Common myeloid progenitor, CD34-positive (primary cell): Measurements from ENCODE around the gene SNX9. TPM values are rescaled to one million over a fixed set of nuclear protein-coding genes. Genes with fewer than 3 reads are reported as not detected.
A peak's percentile ranks its signal among the peaks of the same experiment; 100 is the strongest.

ENCODE experiments used
- CTCF ChIA-PET: fragments of 350-600 bp; sonication (Branson Sonifier 250); formaldehyde crosslinking; loops from one replicate; lab custom pipeline; 2021; ENCODE audit warnings: antibody characterized with exemption; lab: Charles Lee
- POLR2A ChIA-PET: fragments of 350-600 bp; sonication (Branson Sonifier 250); formaldehyde crosslinking; loops from one replicate; lab custom pipeline; 2021; ENCODE audit warnings: antibody characterized with exemption; lab: Charles Lee
- DNase-seq, 3 donors: peaks; one replicate each; pipeline versions ENCODE4 v3.0.0 to v3.0.0-alpha.2; 2013
- H3K27ac ChIP-seq, 2 experiments: 1 replicate in 1 of 2; 2 replicates in 1 of 2; pipeline ENCODE4 v1.7.0; 2013; ENCODE audit warnings: inconsistent platforms in 2 of 2, low read length in 2 of 2, mild to moderate bottlenecking in 2 of 2, low read depth in 1 of 2, moderate library complexity in 1 of 2; ENCODE audit not compliant: severe bottlenecking in 2 of 2, insufficient read depth in 1 of 2, poor library complexity in 1 of 2
- H3K27me3 ChIP-seq, 5 experiments: replicated peaks in 2 of 5; 1 replicate in 3 of 5; 2 replicates in 2 of 5; pipeline versions ENCODE4 v1.6.1 to v1.7.0; 2013; ENCODE audit warnings: low read length in 4 of 5, mild to moderate bottlenecking in 2 of 5, moderate library complexity in 2 of 5, inconsistent platforms in 1 of 5; ENCODE audit not compliant: insufficient read depth in 5 of 5, control insufficient read depth in 4 of 5
- H3K36me3 ChIP-seq, 4 experiments: 1 replicate in 2 of 4; 2 replicates in 2 of 4; pipeline versions ENCODE4 v1.6.1 to v1.7.0; 2013; ENCODE audit warnings: low read length in 3 of 4, control low read depth in 1 of 4, mild to moderate bottlenecking in 1 of 4; ENCODE audit not compliant: control insufficient read depth in 4 of 4, insufficient read depth in 4 of 4
- H3K4me1 ChIP-seq, 4 experiments: 1 replicate in 3 of 4; 2 replicates in 1 of 4; pipeline versions ENCODE4 v1.6.1 to v1.7.1; 2013; ENCODE audit warnings: low read length in 3 of 4, mild to moderate bottlenecking in 3 of 4, control low read depth in 1 of 4, inconsistent platforms in 1 of 4, moderate library complexity in 1 of 4; ENCODE audit not compliant: control insufficient read depth in 4 of 4, insufficient read depth in 4 of 4; ENCODE audit errors: control extremely low read depth in 1 of 4
- H3K4me3 ChIP-seq, 7 experiments: 1 replicate in 4 of 7; 2 replicates in 3 of 7; pipeline versions ENCODE4 v1.5.1 to v1.7.0; 2013; ENCODE audit warnings: mild to moderate bottlenecking in 7 of 7, low read length in 6 of 7, moderate library complexity in 6 of 7, inconsistent platforms in 2 of 7, low read depth in 2 of 7, control low read depth in 1 of 7; ENCODE audit not compliant: insufficient read depth in 4 of 7, control insufficient read depth in 1 of 7; ENCODE audit errors: extremely low read depth in 1 of 7
- H3K9me3 ChIP-seq, 5 experiments: 1 replicate in 4 of 5; 2 replicates in 1 of 5; pipeline versions ENCODE4 v1.6.1 to v1.7.1; 2013; ENCODE audit warnings: low read length in 4 of 5, mild to moderate bottlenecking in 2 of 5, inconsistent platforms in 1 of 5, low read depth in 1 of 5, moderate library complexity in 1 of 5; ENCODE audit not compliant: control insufficient read depth in 4 of 5, insufficient read depth in 2 of 5; ENCODE audit errors: control extremely low read depth in 1 of 5
- WGBS: methylation state at CpG from one replicate; pipeline ENCODE4 v1.1.5; 2013; ENCODE audit not compliant: insufficient coverage; 5-methylcytosine and 5-hydroxymethylcytosine counted together
- polyA plus RNA-seq: library from polyadenylated mRNA; unstranded; fragments of 120-200 nt; gene quantifications from one replicate; pipeline ENCODE4 v1.2.1, GENCODE V29; 2013

SNX9 gene
- 5.5 TPM for polyA plus RNA-seq

DNA sequence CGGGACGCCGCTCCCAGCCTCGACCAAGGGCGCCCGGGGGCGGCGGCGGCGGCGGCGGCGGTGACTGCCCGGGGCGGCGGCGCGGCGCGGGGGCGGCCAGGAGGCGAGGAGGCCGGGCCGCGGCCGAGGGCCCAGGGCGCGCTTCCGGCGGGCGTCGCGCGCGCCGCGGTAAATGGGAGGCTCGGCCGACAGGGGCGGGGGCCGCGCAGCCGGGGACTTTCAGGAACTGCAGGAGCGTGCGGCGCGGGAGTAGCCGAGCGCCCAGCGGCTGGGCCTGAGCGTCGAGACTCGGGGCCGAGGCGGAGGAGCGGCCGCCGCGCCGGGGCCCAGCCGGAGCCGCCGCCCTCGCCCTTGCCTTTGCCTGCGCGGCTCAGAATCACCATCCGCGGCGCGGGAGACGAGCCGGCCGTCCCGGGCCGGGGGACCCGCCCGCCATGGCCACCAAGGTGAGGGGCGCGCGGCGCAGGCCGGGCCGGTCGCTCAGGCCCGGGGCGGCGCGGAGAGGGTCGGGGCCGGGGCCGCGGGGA lies at the start of gene SNX9:
Gene SNX9, plus strand, starts transcription at position 246 of the 527 bp plus-strand sequence. Its CDS starts 189 bp downstream, at position 435.
- 0% methylated on average over 60 of the region's 92 CpGs for WGBS

DNA sequence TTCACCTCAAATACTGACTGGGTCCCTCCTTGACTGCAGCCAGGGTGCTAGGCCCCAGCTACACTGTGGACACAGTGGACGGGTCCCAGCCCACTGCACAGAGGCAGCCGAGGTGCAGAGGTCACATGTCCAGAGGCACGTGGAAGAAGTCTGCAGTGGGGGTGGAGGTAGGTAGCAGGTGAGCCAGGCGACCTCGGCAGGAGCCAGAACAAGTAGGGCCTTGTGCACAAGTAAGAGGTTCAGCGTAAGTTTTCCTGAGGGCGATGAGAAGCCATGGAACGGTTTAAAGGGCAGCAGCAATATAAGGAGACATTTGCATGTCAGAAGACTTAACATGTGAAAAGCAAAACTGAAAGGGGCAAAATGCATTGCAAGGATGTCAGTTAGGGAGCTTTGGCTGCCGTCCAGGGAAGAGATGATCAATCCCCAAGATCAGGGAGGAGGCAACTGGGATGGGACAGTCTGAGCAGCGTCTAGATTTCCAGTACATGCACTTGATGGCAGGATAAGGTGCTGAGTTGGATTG lies 49.7 kb upstream of the SNX9 start:
- ChIA-PET CTCF (no interaction called here), POLR2A (no interaction called here)
- DNase-seq: no peak
- WGBS: 83% methylated on average over 10 of the region's 10 CpGs
- Histone ChIP-seq H3K4me3 (no peak overlapping the region), H3K36me3 (no peaks in the 10 kb centered on the region), H3K4me1 (peaks cover 0 to 13% (median 10%) of the 10 kb centered on the region in 4 experiments), H3K27me3 (peaks cover 0 to 5% (median 0%) of the 10 kb centered on the region in 5 experiments), H3K27ac (no peak overlapping the region), H3K9me3 (peaks cover 0 to 9% (median 4%) of the 10 kb centered on the region in 5 experiments)

More for the DNA sequence above, at the start of gene SNX9:
- POLR2A ChIA-PET: no interaction called here
- DNase-seq: peak; percentile 67 to 83 (median 77)
- CTCF ChIA-PET: interaction anchor here (1.0 to 1.4 kb wide), 2 partner anchors 9 to 60 kb away, joined by 3 to 5 read pairs; no protein-coding TSS in a partner anchor
- Histone ChIP-seq H3K4me3 (peak within 1 kb of the TSS; percentile 48 to 93 (median 86)), H3K4me1 (peaks cover 8 to 24% (median 20%) of the 10 kb centered on the region in 4 experiments), H3K9me3 (no peaks in the 10 kb centered on the region), H3K27ac (peak within 1 kb of the TSS in 1 of 2 experiments; percentile 83), H3K36me3 (no peaks in the 10 kb centered on the region), H3K27me3 (peaks cover 0 to 3% (median 0%) of the 10 kb centered on the region in 5 experiments)

DNA sequence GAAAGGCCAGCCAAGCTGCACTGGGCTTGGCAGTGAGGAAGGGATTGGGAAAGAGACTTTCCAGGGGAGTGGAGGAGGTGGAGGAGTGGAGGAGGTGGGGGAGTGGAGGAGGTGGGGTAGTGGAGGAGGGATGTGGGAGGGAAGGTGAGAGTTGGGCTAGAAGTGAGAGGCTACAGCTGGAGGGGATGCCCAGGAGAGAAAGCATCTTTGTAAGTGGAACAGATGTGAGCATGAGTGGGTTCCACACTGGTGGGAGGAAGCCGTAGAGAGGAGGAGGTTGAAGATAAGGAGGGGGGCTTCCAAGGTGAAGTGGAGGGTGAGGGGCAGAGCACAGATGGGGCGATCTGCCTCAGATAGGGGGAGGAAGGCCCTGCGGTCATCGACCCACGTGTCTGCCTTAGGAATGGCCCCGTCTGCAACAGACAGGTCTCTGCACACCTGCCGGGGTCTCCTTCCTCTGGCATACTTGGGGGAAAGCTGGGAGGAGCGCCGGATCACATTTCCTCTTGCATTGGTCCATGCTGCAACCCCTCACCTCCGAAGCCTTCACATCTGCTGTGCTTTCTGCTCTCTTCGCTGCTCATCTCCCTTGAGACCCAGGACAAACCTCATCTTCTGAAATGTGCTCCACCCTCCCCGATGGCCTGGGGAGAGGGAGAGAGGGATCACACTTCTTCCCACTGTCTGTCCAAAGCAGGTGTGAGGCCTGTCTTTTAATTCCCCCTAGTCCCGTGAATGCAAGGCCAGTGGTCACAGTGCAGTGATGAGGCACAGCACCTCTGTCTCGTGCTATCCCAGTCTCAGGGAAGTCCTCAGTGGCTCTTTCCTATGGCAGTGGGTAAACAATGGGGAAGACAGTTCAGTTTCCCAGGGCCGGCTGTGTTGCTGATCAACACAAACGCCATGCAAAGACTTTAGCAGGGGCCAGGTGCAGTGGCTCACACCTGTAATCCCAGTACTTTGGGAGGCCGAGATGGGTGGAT lies 48.6 kb upstream of the SNX9 start:
- H3K9me3 ChIP-seq: peaks cover 0 to 9% (median 4%) of the 10 kb centered on the region in 5 experiments
- WGBS: 79% methylated on average over 9 of the region's 17 CpGs
- peak in 2 of 3 donors; percentile 37 to 41 for DNase-seq
- ChIA-PET CTCF (no interaction called here), POLR2A (no interaction called here)
- H3K27me3 ChIP-seq: peaks cover 0 to 5% (median 0%) of the 10 kb centered on the region in 5 experiments
- no peak overlapping the region for H3K4me3 ChIP-seq
- H3K4me1 ChIP-seq: peaks cover 0 to 2% (median under 1%) of the 10 kb centered on the region in 4 experiments
- H3K27ac ChIP-seq: no peak overlapping the region
- no peaks in the 10 kb centered on the region for H3K36me3 ChIP-seq

DNA sequence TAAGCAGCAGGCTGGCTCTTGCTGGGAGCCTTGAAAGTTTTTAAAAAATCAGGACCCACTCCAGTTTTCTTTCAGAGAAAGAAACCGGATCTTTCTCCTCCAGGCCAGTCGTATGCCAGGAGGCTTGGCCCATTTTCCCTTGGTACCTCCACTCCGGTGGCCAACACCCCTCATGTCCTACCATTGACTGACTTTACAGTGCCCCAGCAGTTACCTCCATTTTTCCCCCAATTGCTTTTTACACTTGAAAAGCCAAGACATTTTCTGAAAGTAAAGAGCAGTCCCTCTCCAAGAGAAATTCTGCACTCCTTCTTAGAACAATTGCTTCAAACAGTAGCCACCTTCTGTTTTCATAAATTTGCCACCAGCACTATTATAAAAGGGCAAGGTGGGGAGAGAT lies 47.7 kb upstream of the SNX9 start:
- DNase-seq: no peak
- Histone ChIP-seq H3K36me3 (no peaks in the 10 kb centered on the region), H3K4me3 (no peak overlapping the region), H3K27me3 (peaks cover 0 to 5% (median 0%) of the 10 kb centered on the region in 5 experiments), H3K9me3 (peaks cover 0 to 9% (median 4%) of the 10 kb centered on the region in 5 experiments), H3K4me1 (no peaks in the 10 kb centered on the region), H3K27ac (no peak overlapping the region)
- POLR2A ChIA-PET: no interaction called here
- CTCF ChIA-PET: no interaction called here
- 97% methylated on average over 3 of the region's 3 CpGs for WGBS

DNA sequence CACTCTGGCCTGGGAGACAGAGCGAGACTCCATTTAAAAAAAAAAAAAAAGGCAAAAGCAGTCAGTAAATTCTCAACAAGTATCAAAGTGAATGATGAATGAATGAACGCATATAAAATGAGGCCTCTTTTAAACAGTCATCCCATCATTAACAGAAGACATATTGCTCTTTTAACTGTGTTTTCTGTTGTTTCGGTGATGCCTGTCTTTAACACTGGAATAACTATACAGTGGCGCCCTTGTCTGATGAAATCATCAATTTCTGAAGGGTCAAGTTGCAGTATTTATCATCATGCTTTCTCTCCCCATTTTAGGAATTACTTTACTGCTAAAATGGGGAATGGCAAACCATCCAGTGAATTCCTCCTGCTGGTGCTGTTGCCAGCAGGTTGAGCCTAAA lies 45.7 kb upstream of the SNX9 start:
- Histone ChIP-seq H3K27me3 (peaks cover 0 to 5% (median 0%) of the 10 kb centered on the region in 5 experiments), H3K4me3 (no peak overlapping the region), H3K4me1 (no peaks in the 10 kb centered on the region), H3K27ac (no peak overlapping the region), H3K36me3 (no peaks in the 10 kb centered on the region), H3K9me3 (peaks cover 0 to 18% (median 4%) of the 10 kb centered on the region in 5 experiments)
- ChIA-PET CTCF (no interaction called here), POLR2A (no interaction called here)
- DNase-seq: no peak
- 100% methylated on average over 2 of the region's 4 CpGs for whole genome bisulfite sequencing

DNA sequence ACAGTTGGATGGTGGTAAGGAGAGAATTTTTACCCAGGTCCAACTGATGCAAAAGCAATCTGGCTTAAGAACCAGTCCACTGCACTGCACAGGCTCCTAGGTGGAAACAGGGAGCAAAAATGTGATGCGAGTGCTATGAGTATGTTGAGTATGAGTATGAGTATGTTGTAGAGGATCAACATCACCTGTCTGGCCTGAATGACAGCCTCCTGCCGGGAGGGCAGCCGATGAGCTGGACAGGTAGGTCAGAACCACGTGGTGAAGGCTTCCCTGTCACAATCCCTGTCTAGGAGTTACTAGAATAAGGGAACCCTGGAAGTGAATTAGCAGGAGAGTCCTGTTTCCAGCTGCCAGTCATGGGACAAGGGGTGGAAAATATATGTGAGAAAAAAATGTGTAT lies 44.3 kb upstream of the SNX9 start:
- Histone ChIP-seq H3K36me3 (no peaks in the 10 kb centered on the region), H3K27me3 (peaks cover 0 to 2% (median 0%) of the 10 kb centered on the region in 5 experiments), H3K4me3 (no peak overlapping the region), H3K4me1 (no peaks in the 10 kb centered on the region), H3K9me3 (peaks cover 0 to 19% (median 4%) of the 10 kb centered on the region in 5 experiments), H3K27ac (no peak overlapping the region)
- CTCF ChIA-PET: no interaction called here
- POLR2A ChIA-PET: no interaction called here
- no peak for DNase-seq
- WGBS: 98% methylated on average over 3 of the region's 4 CpGs
